HPDE6-E6E7 (cell line): ENCODE results near the gene HAPSTR1.
A peak's percentile ranks its signal among the peaks of the same experiment; 100 is the strongest.
"Not testable (repeated sequence)": the region's sequence is repeated elsewhere in the genome, so short reads cannot be mapped to it uniquely, and the experiment has no call there.

Source experiments
- DNase-seq: peaks from one replicate; pipeline ENCODE4 v3.0.0; 2011; ENCODE audit warnings: missing footprints; ENCODE audit errors: extremely low spot score

HAPSTR1 gene

GRCh38 chr16:9090960-9091866 is at the start of gene HAPSTR1:
Gene HAPSTR1, plus strand, starts transcription at chr16:9091644. Its CDS starts 401 bp downstream, at chr16:9092045.
- peak; percentile 95 for DNase-seq

GRCh38 chr16:9042533-9042932 is 48.9 kb upstream of the HAPSTR1 start:
- no peak for DNase-seq

- DNase-seq: no peak
Measured at GRCh38 chr16:9042964-9043680, 48.3 kb upstream of the HAPSTR1 start.

GRCh38 chr16:9045562-9045961 is 45.9 kb upstream of the HAPSTR1 start:
- DNase-seq: not testable (repeated sequence)

GRCh38 chr16:9046667-9047055 is 44.8 kb upstream of the HAPSTR1 start:
- DNase-seq: no peak

GRCh38 chr16:9047689-9048301 is 43.6 kb upstream of the HAPSTR1 start:
- DNase-seq: peak; percentile 84

- DNase-seq: no peak
Measured at GRCh38 chr16:9048302-9048700, 43.1 kb upstream of the HAPSTR1 start.

- no peak for DNase-seq
Measured at GRCh38 chr16:9049241-9049640, 42.2 kb upstream of the HAPSTR1 start.

GRCh38 chr16:9050102-9050830 is 41.2 kb upstream of the HAPSTR1 start:
- DNase-seq: no peak

GRCh38 chr16:9053006-9053601 is 38.3 kb upstream of the HAPSTR1 start:
- DNase-seq: peak; percentile 27

- no peak for DNase-seq
Measured at GRCh38 chr16:9054460-9054859, 37.0 kb upstream of the HAPSTR1 start.

GRCh38 chr16:9055115-9055514 is 36.3 kb upstream of the HAPSTR1 start:
- no peak for DNase-seq

GRCh38 chr16:9055661-9056060 is 35.8 kb upstream of the HAPSTR1 start:
- DNase-seq: no peak

- DNase-seq: no peak
Measured at GRCh38 chr16:9056061-9056460, 35.4 kb upstream of the HAPSTR1 start.

- no peak for DNase-seq
Measured at GRCh38 chr16:9058211-9058610, 33.2 kb upstream of the HAPSTR1 start.

- DNase-seq: no peak
Measured at GRCh38 chr16:9060225-9060624, 31.2 kb upstream of the HAPSTR1 start.

- DNase-seq: no peak
Measured at GRCh38 chr16:9061358-9061813, 30.1 kb upstream of the HAPSTR1 start.

- no peak for DNase-seq
Measured at GRCh38 chr16:9062301-9062700, 29.1 kb upstream of the HAPSTR1 start.

- DNase-seq: no peak
Measured at GRCh38 chr16:9065077-9065476, 26.4 kb upstream of the HAPSTR1 start.

GRCh38 chr16:9068886-9069285 is 22.6 kb upstream of the HAPSTR1 start:
- DNase-seq: no peak

- no peak for DNase-seq
Measured at GRCh38 chr16:9070254-9070653, 21.2 kb upstream of the HAPSTR1 start.
